Gastroesophageal sphincter (tissue), 3 donors: Measurements from ENCODE around the gene SCRT2.

ENCODE experiments used
- EP300 ChIP-seq: sonication (generic); formaldehyde crosslinking; IDR thresholded peaks from one replicate; pipeline ENCODE4 v1.6.1; 2017; ENCODE audit warnings: antibody characterized with exemption, mild to moderate bottlenecking
- POLR2A ChIP-seq, 2 donors: fragments of 450-650 bp; IDR thresholded peaks; one replicate each; pipeline ENCODE4 v1.6.1; 2017; ENCODE audit warnings: antibody characterized with exemption in 2 of 2, mild to moderate bottlenecking in 2 of 2, moderate library complexity in 1 of 2
- POLR2AphosphoS5 ChIP-seq: sonication (generic); formaldehyde crosslinking; IDR thresholded peaks from one replicate; pipeline ENCODE4 v1.6.1; 2017; ENCODE audit warnings: antibody characterized with exemption
- TF ChIP-seq, protein P1 (sequence below), 4 experiments: fragments of 200-600 bp in 2 of 4; fragments of 450-650 bp in 2 of 4; sonication (generic) in 1 of 4; IDR thresholded peaks; one replicate each; pipeline ENCODE4 v1.5.1; 2017 to 2019; ENCODE audit warnings: antibody characterized with exemption in 4 of 4, mild to moderate bottlenecking in 2 of 4, moderate library complexity in 2 of 4

DNA sequence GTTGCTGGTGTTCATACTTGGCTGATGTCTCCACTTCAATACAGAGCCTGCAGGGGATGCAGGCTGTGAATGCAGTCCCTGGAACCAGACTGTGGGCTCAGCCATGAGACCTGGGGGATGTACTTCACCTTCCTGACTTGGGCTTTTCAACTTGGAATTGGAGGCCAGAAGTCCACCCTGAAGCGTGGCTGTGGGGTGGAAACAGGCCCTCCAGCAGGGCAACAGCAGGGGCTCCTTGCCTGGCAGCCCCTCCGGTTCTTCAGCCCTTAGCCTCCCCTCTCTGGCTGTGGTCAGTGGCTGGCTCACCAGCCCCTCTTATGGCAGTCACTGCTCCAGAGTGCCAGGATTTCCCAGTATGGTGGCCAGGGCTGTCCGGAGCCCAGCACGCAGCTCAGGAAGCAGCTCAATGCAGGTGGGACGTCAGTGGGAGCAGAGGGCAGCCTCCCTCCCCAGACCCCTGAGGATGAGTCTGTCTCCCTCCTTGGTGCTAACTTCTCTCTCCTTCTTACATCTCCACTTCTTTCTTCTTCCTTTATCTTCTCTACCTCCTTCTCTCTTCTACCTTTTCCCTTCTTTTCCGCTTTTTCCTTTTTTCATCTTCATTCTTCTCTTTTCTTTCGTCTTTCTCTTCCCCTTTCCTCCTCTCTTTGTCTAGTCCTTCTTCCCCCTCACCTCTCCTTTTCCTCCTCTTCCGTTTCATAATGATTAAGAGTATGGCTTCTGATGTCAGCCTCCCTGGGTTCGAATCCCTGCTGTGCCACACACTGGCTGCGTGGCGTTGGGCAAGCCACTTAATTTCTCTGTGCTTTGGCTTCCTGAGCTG is 47.4 kb upstream of the SCRT2 start:
- no peak for TF ChIP-seq POLR2AphosphoS5
- TF ChIP-seq, protein P1, sequence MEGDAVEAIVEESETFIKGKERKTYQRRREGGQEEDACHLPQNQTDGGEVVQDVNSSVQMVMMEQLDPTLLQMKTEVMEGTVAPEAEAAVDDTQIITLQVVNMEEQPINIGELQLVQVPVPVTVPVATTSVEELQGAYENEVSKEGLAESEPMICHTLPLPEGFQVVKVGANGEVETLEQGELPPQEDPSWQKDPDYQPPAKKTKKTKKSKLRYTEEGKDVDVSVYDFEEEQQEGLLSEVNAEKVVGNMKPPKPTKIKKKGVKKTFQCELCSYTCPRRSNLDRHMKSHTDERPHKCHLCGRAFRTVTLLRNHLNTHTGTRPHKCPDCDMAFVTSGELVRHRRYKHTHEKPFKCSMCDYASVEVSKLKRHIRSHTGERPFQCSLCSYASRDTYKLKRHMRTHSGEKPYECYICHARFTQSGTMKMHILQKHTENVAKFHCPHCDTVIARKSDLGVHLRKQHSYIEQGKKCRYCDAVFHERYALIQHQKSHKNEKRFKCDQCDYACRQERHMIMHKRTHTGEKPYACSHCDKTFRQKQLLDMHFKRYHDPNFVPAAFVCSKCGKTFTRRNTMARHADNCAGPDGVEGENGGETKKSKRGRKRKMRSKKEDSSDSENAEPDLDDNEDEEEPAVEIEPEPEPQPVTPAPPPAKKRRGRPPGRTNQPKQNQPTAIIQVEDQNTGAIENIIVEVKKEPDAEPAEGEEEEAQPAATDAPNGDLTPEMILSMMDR (IDR thresholded peaks at IDR 0.05): no peak
- no peak for TF ChIP-seq POLR2A (IDR thresholded peaks at IDR 0.05)
- no peak for TF ChIP-seq EP300
